Left hindlimb (tissue), 1 donor: ENCODE data around the gene ERFL.
"Not testable (repeated sequence)": the region's sequence is repeated elsewhere in the genome, so short reads cannot be mapped to it uniquely, and the experiment has no call there.

Source experiments
- DNase-seq: peaks from one replicate; pipeline ENCODE4 v3.0.0-alpha.2; 2018

ERFL gene

GRCh38 chr19:41875973-41876372, 52.3 kb downstream of the ERFL start:
- DNase-seq = not testable (repeated sequence)

- no peak for DNase-seq
Observed at GRCh38 chr19:41872775-41873647, 55.2 kb downstream of the ERFL start.

- DNase-seq = no peak
Observed at GRCh38 chr19:41872384-41872774, 55.9 kb downstream of the ERFL start.

- DNase-seq = no peak
Observed at GRCh38 chr19:41871573-41872383, 56.5 kb downstream of the ERFL start.

GRCh38 chr19:41870401-41870873, 57.8 kb downstream of the ERFL start:
- no peak for DNase-seq

GRCh38 chr19:41869374-41869955, 58.8 kb downstream of the ERFL start:
- DNase-seq = no peak

GRCh38 chr19:41868989-41869300, 59.3 kb downstream of the ERFL start:
- no peak for DNase-seq

GRCh38 chr19:41868120-41868988, 59.9 kb downstream of the ERFL start:
- no peak for DNase-seq

GRCh38 chr19:41866284-41866683, 62.0 kb downstream of the ERFL start:
- DNase-seq = no peak

- no peak for DNase-seq
Observed at GRCh38 chr19:41864374-41864773, 63.9 kb downstream of the ERFL start.

GRCh38 chr19:41863209-41863931, 64.9 kb downstream of the ERFL start:
- DNase-seq = no peak

GRCh38 chr19:41862445-41862986, 65.7 kb downstream of the ERFL start:
- no peak for DNase-seq

- no peak for DNase-seq
Observed at GRCh38 chr19:41861846-41862245, 66.4 kb downstream of the ERFL start.

GRCh38 chr19:41861116-41861768, 67.0 kb downstream of the ERFL start:
- DNase-seq = no peak

- peak; percentile 64 for DNase-seq
Observed at GRCh38 chr19:41860419-41861115, 67.7 kb downstream of the ERFL start.

- peak; percentile 99 for DNase-seq
Observed at GRCh38 chr19:41859618-41860418, 68.4 kb downstream of the ERFL start, which contains the start of gene RPS19. TSS of gene RPS19 (plus strand) at chr19:41860255. CDS start at chr19:41860775, 520 bp downstream.

GRCh38 chr19:41859213-41859617, 69.0 kb downstream of the ERFL start:
- DNase-seq = no peak
